Ovary (tissue), 9 donors: Measurements from ENCODE around the gene MATN4. TPM values are rescaled to one million over a fixed set of nuclear protein-coding genes. Genes with fewer than 3 reads are reported as not detected.
A peak's percentile ranks its signal among the peaks of the same experiment; 100 is the strongest.
"Not testable (repeated sequence)": the region's sequence is repeated elsewhere in the genome, so short reads cannot be mapped to it uniquely, and the experiment has no call there.

Experiments used
- DNase-seq, 5 donors: peaks; one replicate each; pipeline ENCODE4 v3.0.0-alpha.2; 2019 to 2020
- H3K27ac ChIP-seq, 2 donors: fragments of 200-600 bp; one replicate each; pipeline versions ENCODE4 v1.5.1 to v1.8.0; 2019 to 2022
- H3K27me3 ChIP-seq: fragments of 200-600 bp; one replicate; pipeline ENCODE4 v1.8.0; 2022
- H3K36me3 ChIP-seq: fragments of 200-600 bp; sonication (generic); one replicate; pipeline ENCODE4 v1.5.1; 2019
- H3K4me1 ChIP-seq: one replicate; pipeline ENCODE4 v1.8.1; 2013; ENCODE audit warnings: mild to moderate bottlenecking, moderate library complexity; ENCODE audit not compliant: insufficient read depth
- H3K4me3 ChIP-seq: fragments of 200-600 bp; sonication (generic); one replicate; pipeline ENCODE4 v1.5.1; 2017
- H3K9me3 ChIP-seq, 2 donors: fragments of 200-600 bp in 1 of 2; sonication (generic) in 1 of 2; one replicate each; pipeline versions ENCODE4 v1.5.1 to v1.8.1; 2013 to 2019; ENCODE audit warnings: mild to moderate bottlenecking in 1 of 2, moderate library complexity in 1 of 2
- EP300 ChIP-seq: sonication (generic); formaldehyde crosslinking; IDR thresholded peaks from one replicate; pipeline ENCODE4 v1.6.1; 2017; ENCODE audit warnings: antibody characterized with exemption
- POLR2A ChIP-seq: fragments of 450-650 bp; IDR thresholded peaks from one replicate; pipeline ENCODE4 v1.6.1; 2017; ENCODE audit warnings: antibody characterized with exemption, mild to moderate bottlenecking, moderate library complexity
- WGBS, 3 donors: extraction: QIAGEN DNeasy Blood & Tissue Kit in 1 of 3; methylation state at CpG; one replicate each; pipeline versions ENCODE4 v1.1.5 to v1.1.7; 2013 to 2017; 5-methylcytosine and 5-hydroxymethylcytosine counted together
- intact Hi-C, 4 donors: fragments of 100-400 bp; cut with DNase I; formaldehyde crosslinking; loops; one replicate each; pipeline versions ENCODE4 v1.11.0 to v1.15.1; 2022 to 2023
- polyA plus RNA-seq, 2 donors: library from polyadenylated mRNA; stranded (reverse); fragments of 200-250 nt in 1 of 2; fragments of 350-450 nt in 1 of 2; fragmentation: Illumina TruSeq in 1 of 2; extraction: RNeasy Lipid Tissue Mini Kit (QIAGEN cat#74804) in 1 of 2; gene quantifications; one replicate each; pipeline ENCODE4 v1.2.3, GENCODE V29; 2013 to 2014
- total RNA-seq, 7 donors: library from RNA; depleted of rRNA in 2 of 7; stranded (reverse); fragments of >200 nt in 2 of 7; fragmentation: NEBNext Ultra II Directional in 3 of 7; extraction: Animal tissue kit (Norgen Biotek cat#: 25700) in 3 of 7; gene quantifications; one replicate each; pipeline versions ENCODE4 v1.1.0 to v1.2.4, GENCODE V29; 2016 to 2023
- TF ChIP-seq, protein P1 (sequence below), 3 donors: fragments of 450-650 bp in 2 of 3; fragments of 200-600 bp in 1 of 3; IDR thresholded peaks; one replicate each; pipeline versions ENCODE4 v1.5.1 to v1.8.0; 2016 to 2022; ENCODE audit warnings: antibody characterized with exemption in 3 of 3, mild to moderate bottlenecking in 1 of 3
- donor health status: DM: no; HTN: no; CAD: no; lungs with moderate emphysema.
- donor health status: DM: no; HTN: no; CAD: no.
- donor health status: Bipolar disorder and iron deficiency.
- donor health status: DM: yes; HTN: yes; CAD: no.
- donor health status: DM: no; HTN: no; CAD: no.
- donor health status: DM: yes; HTN: yes; CAD: no.

Gene MATN4
- total and polyA plus RNA-seq, 9 donors, result 0.10 TPM; not detected in 8

DNA sequence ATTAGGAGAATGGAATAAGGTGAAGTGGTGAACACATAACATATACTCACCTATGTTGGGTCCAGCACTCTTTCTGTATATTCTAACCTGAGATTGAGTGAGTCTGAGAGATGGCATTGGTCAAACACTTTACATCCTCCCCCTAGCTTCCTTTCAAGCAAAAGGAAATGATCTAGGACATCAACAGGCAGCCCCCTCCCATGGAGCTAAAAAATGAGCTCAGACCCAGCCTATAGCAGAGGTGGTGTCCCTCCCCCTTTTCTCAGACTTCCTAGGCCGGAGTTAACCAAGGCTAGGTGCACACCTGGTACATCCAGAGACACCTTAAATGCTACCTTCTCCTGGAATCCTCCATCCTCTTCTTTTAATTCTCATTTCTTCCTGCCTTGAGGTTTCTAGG lies 45.6 kb upstream of the MATN4 start:
- intact Hi-C loops, result no loop called here
- Histone ChIP-seq H3K4me1 (peaks cover 3% of the 10 kb centered on the region), H3K27ac (no peak overlapping the region), H3K4me3 (no peak overlapping the region), H3K9me3 (no peaks in the 10 kb centered on the region), H3K36me3 (no peaks in the 10 kb centered on the region), H3K27me3 (no peaks in the 10 kb centered on the region)
- 83 to 96% (median 92%) methylated on average over 1 of the region's 1 CpG for WGBS, 3 donors
- TF ChIP-seq, protein P1, sequence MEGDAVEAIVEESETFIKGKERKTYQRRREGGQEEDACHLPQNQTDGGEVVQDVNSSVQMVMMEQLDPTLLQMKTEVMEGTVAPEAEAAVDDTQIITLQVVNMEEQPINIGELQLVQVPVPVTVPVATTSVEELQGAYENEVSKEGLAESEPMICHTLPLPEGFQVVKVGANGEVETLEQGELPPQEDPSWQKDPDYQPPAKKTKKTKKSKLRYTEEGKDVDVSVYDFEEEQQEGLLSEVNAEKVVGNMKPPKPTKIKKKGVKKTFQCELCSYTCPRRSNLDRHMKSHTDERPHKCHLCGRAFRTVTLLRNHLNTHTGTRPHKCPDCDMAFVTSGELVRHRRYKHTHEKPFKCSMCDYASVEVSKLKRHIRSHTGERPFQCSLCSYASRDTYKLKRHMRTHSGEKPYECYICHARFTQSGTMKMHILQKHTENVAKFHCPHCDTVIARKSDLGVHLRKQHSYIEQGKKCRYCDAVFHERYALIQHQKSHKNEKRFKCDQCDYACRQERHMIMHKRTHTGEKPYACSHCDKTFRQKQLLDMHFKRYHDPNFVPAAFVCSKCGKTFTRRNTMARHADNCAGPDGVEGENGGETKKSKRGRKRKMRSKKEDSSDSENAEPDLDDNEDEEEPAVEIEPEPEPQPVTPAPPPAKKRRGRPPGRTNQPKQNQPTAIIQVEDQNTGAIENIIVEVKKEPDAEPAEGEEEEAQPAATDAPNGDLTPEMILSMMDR (IDR thresholded peaks at IDR 0.05), result no peak
- TF ChIP-seq POLR2A (no peak), EP300 (no peak)
- no peak for DNase-seq

- no peak overlapping the region for H3K4me3 ChIP-seq
- no peaks in the 10 kb centered on the region for H3K27me3 ChIP-seq
- no peaks in the 10 kb centered on the region for H3K36me3 ChIP-seq
- intact Hi-C loops, result no loop called here
- no peaks in the 10 kb centered on the region for H3K4me1 ChIP-seq
- no peak overlapping the region for H3K27ac ChIP-seq
- no peak for TF ChIP-seq EP300
- TF ChIP-seq POLR2A, result no peak
- TF ChIP-seq, protein P1 (IDR thresholded peaks at IDR 0.05), result no peak
- no peak for DNase-seq
- H3K9me3 ChIP-seq, result no peaks in the 10 kb centered on the region
- 74 to 81% (median 80%) methylated on average over 3 of the region's 3 CpGs for WGBS, 3 donors
These were observed 44.6 kb upstream of the MATN4 start for GRCh38 chr20:45352729-45353128.

GRCh38 chr20:45350795-45351194 lies 42.7 kb upstream of the MATN4 start:
- WGBS, 3 donors, result 93 to 94% (median 93%) methylated on average over 10 of the region's 10 CpGs
- H3K4me1 ChIP-seq, intact Hi-C loops, DNase-seq, H3K27me3 ChIP-seq, H3K4me3 ChIP-seq, H3K36me3 ChIP-seq, H3K27ac ChIP-seq, H3K9me3 ChIP-seq: not testable (repeated sequence)

DNA sequence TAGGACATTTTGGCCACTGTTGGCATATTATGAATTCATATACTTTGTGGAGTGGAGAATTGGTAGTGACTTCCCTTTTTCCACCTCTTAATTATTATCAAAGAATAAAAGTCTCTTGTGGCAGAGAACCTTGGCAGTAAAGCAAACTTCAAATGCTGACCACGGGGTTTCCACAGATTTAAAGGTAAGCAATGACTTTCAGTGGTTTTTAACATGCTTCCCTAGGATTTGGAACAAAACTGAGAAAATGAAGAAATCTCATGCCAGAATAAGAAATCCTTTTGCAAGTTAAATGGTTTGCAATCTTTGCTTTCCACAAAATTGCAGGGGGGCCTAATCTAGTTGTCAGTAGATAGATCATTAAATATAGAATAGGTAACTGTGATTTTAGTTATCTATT lies 42.1 kb upstream of the MATN4 start:
- intact Hi-C loops, result no loop called here
- TF ChIP-seq, protein P1 (IDR thresholded peaks at IDR 0.05), result no peak
- TF ChIP-seq EP300 (no peak), POLR2A (no peak)
- 46 to 55% (median 48%) methylated on average over 1 of the region's 1 CpG for WGBS, 3 donors
- H3K27me3 ChIP-seq, result no peaks in the 10 kb centered on the region
- H3K4me3 ChIP-seq, result no peak overlapping the region
- no peaks in the 10 kb centered on the region for H3K9me3 ChIP-seq
- H3K27ac ChIP-seq, result no peak overlapping the region
- no peaks in the 10 kb centered on the region for H3K36me3 ChIP-seq
- peaks cover 6% of the 10 kb centered on the region for H3K4me1 ChIP-seq
- DNase-seq, result no peak

- DNase-seq, result peak; percentile 50 to 74 (median 63)
- intact Hi-C loops, result no loop called here
- no peaks in the 10 kb centered on the region for H3K36me3 ChIP-seq
- no peaks in the 10 kb centered on the region for H3K27me3 ChIP-seq
- H3K9me3 ChIP-seq, result no peaks in the 10 kb centered on the region
- H3K4me3 ChIP-seq, result peak within 1 kb of the TSS; percentile 67
- TF ChIP-seq EP300, result no peak
- TF ChIP-seq POLR2A, result peak; percentile 59
- H3K4me1 ChIP-seq, result peaks cover 8% of the 10 kb centered on the region
- H3K27ac ChIP-seq, result peak within 1 kb of the TSS; percentile 21 to 59
- WGBS, 3 donors, result 1 to 2% (median 2%) methylated on average over 65 to 77 of the region's 77 CpGs
These were observed 40.1 kb upstream of the MATN4 start, which contains the start of gene SDC4 for GRCh38 chr20:45347936-45348778. Gene SDC4, minus strand, starts transcription at chr20:45348424. Its CDS starts 40 bp downstream, at chr20:45348384.
